ENCODE measurements around the gene PNPT1. TPM values are rescaled to one million over a fixed set of nuclear protein-coding genes. Genes with fewer than 3 reads are reported as not detected.
"Not testable (repeated sequence)": the region's sequence is repeated elsewhere in the genome, so short reads cannot be mapped to it uniquely, and the experiment has no call there.

PNPT1 gene
- 21.9 to 28.3 TPM (median 26.5 TPM) in 3 replicates for total RNA-seq

DNA sequence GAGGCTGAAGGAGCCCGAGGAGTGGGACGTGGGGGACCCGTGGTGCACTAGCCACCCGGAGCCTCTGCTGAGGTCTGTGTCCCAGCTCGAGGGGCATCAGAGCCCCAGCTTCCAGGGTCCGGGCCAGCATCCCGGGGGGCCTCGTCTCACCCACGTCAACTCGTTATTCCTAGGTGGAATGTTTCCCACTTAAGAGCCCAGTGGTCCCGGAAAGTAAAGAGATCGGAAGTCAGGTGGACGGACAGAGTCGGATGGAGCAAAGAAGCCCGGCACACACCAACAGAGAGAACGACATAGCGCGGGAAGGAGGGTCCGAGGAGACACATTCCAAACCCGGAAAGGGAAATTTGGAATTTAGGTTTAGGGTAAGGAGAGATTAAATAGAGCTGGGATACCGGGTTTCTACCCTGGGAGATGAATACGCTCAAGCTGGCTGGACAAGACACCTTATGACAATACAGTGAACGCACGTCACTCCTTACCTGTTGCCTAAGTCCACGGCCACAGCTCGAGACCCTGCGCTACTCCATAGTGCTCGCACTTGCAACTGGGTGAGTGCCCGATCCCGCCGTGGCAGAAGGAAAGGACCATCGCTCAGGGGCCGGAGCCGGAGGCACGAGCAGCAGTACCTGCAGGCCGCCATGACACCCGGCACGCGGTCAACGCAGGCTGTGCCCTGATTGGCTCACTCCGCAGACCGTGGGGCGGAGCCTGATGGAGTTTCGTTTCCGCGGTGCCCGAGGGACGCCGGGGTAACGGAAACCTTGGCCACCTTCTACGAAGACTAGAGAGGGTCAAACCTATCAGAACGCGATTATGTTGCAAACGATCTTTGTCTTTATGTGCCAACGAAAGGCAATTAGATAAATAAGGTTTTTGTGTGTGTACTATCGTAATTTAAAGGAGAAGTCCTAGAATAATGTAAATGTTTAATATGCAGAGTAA is at the start of gene PNPT1:
TSS of gene PNPT1 (minus strand) at position 664 of the 945 bp plus-strand sequence. CDS start at position 643, 21 bp downstream.
- Mint-ChIP-seq H3K4me1 (peaks cover 14% of the 10 kb centered on the region), H3K36me3 (peaks cover 3% of the 10 kb centered on the region), H3K27ac (peak within 1 kb of the TSS; percentile 90), H3K27me3 (ENCODE audit: low read depth) (peaks cover 9% of the 10 kb centered on the region), H3K4me3 (peak within 1 kb of the TSS; percentile 90), H3K9me3 (no peaks in the 10 kb centered on the region)
- DNase-seq (ENCODE audit: low spot score in 2 of 2, unreplicated experiment in 2 of 2) = peak; percentile 76 to 87
- TF ChIP-seq, protein P1, sequence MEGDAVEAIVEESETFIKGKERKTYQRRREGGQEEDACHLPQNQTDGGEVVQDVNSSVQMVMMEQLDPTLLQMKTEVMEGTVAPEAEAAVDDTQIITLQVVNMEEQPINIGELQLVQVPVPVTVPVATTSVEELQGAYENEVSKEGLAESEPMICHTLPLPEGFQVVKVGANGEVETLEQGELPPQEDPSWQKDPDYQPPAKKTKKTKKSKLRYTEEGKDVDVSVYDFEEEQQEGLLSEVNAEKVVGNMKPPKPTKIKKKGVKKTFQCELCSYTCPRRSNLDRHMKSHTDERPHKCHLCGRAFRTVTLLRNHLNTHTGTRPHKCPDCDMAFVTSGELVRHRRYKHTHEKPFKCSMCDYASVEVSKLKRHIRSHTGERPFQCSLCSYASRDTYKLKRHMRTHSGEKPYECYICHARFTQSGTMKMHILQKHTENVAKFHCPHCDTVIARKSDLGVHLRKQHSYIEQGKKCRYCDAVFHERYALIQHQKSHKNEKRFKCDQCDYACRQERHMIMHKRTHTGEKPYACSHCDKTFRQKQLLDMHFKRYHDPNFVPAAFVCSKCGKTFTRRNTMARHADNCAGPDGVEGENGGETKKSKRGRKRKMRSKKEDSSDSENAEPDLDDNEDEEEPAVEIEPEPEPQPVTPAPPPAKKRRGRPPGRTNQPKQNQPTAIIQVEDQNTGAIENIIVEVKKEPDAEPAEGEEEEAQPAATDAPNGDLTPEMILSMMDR (IDR thresholded peaks at IDR 0.05; ENCODE audit: unreplicated experiment) = no peak

DNA sequence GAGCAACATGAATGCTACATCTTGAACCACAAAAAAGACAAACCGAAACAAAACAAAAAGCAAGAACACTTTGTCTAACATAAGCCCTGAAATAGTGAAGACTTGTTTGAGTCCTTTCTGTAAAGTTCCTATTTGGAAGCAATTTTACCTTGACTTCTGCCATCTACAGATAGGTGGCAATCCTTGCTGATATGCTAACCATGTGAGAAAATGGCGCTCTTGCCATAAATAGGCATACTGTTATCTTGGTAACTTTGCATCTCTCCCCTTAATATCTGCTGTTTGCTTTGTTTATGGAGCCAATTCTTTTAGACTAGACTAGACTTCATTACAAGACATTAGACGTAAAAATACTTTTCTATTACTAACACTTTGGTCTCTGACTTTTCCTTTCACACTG is 49.4 kb upstream of the PNPT1 start:
- Mint-ChIP-seq H3K4me3 (no peak overlapping the region), H3K27ac (no peak overlapping the region), H3K4me1 (no peaks in the 10 kb centered on the region), H3K9me3 (no peaks in the 10 kb centered on the region), H3K27me3 (ENCODE audit: low read depth) (no peaks in the 10 kb centered on the region), H3K36me3 (no peaks in the 10 kb centered on the region)
- DNase-seq (ENCODE audit: low spot score in 2 of 2, unreplicated experiment in 2 of 2) = no peak
- TF ChIP-seq, protein P1 (IDR thresholded peaks at IDR 0.05; ENCODE audit: unreplicated experiment) = no peak

DNA sequence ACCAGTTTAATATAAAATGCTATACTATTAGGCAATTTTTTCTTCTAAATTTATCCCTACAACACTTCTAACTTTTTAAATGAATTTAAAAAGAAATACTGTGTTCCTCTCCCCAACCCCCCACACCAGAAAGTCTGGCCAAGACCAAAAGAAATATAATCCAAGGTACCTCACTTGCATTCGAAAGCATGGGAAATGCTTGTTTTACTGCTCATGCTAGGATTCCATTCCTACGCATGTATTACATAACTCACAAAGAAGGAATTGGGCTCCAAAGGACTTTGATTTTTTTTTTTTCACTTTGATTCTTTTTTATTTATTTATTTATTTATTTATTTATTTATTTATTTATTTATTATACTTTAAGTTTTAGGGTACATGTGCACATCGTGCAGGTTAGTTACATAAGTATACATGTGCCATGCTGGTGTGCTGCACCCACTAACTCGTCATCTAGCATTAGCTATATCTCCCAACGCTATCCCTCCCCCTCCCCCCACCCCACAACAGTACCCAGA is 42.4 kb upstream of the PNPT1 start:
- H3K27me3 Mint-ChIP-seq (ENCODE audit: low read depth); H3K4me3 Mint-ChIP-seq; H3K9me3 Mint-ChIP-seq; H3K27ac Mint-ChIP-seq; DNase-seq (ENCODE audit: low spot score in 2 of 2, unreplicated experiment in 2 of 2); H3K36me3 Mint-ChIP-seq; H3K4me1 Mint-ChIP-seq: not testable (repeated sequence)

DNA sequence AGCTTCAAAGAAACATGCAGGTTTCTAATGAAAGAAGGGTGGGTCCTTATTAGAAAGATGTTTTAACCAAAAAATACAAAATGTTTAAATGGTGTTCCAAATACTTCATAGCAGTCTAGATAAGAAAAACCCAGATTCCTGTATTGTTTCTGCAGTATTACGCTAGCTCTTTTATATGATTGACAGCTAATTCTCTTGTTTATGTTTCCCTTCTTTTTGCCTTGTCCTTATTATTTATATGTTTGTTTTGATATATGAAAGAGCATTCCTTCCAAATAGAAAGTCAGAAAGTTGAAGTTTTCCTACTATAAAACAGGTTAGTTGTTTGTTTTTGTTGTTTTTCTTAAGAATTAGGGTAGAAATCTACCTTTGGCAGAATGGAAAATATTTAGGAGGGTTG is 41.1 kb upstream of the PNPT1 start:
- DNase-seq (ENCODE audit: low spot score in 2 of 2, unreplicated experiment in 2 of 2) = no peak

DNA sequence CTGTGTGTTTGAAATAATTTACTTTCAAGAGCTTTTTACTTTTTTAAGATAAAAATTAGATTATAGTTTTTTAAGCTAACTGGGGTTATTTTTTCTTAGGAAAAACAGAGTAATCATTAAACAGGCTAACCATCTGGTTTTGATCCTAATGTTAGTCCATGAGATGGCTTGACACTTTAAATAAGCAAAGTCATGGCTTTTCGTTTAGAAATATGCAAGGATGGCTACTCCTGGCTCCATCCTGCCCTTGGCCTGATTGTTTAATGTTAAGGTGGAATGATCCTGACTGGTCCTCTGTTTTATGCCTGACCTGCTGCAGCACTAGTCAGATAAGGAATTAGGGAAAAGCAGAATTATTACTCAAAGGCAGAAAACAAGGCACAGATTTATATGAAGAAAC is 39.7 kb upstream of the PNPT1 start:
- Mint-ChIP-seq H3K9me3 (no peaks in the 10 kb centered on the region), H3K4me3 (no peak overlapping the region), H3K27me3 (ENCODE audit: low read depth) (no peaks in the 10 kb centered on the region), H3K36me3 (no peaks in the 10 kb centered on the region), H3K4me1 (peaks cover 5% of the 10 kb centered on the region), H3K27ac (no peak overlapping the region)
- no peak for DNase-seq (ENCODE audit: low spot score in 2 of 2, unreplicated experiment in 2 of 2)
- TF ChIP-seq, protein P1 (IDR thresholded peaks at IDR 0.05; ENCODE audit: unreplicated experiment) = no peak

More for the DNA sequence above, 41.1 kb upstream of the PNPT1 start:
- H3K27me3 Mint-ChIP-seq (ENCODE audit: low read depth) = no peaks in the 10 kb centered on the region
- peaks cover 2% of the 10 kb centered on the region for H3K4me1 Mint-ChIP-seq
- no peak overlapping the region for H3K4me3 Mint-ChIP-seq
- TF ChIP-seq, protein P1 (IDR thresholded peaks at IDR 0.05; ENCODE audit: unreplicated experiment) = no peak
- H3K36me3 Mint-ChIP-seq = no peaks in the 10 kb centered on the region
- H3K27ac Mint-ChIP-seq = no peak overlapping the region
- H3K9me3 Mint-ChIP-seq = no peaks in the 10 kb centered on the region

DNA sequence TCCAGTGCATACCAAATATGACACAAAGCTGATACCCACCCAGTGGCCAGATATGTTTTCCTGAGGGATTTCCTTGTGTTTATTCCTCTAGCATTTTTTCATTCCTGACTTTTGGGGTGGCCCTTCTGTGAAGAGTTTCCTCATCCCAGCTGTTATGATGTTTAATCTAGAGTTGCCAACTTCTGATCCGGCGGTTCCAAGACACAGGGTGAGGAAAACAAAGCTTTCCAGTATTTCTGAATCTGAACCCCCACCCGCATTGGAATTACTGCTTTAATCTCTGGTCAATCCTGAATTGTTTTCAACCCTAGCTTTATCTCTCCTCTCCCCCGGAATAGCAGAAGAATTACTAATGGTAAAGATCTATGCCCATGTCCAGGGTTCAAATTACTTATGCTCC is 39.2 kb upstream of the PNPT1 start:
- no peak overlapping the region for H3K4me3 Mint-ChIP-seq
- no peak for DNase-seq (ENCODE audit: low spot score in 2 of 2, unreplicated experiment in 2 of 2)
- H3K27ac Mint-ChIP-seq = no peak overlapping the region
- no peaks in the 10 kb centered on the region for H3K9me3 Mint-ChIP-seq
- no peaks in the 10 kb centered on the region for H3K36me3 Mint-ChIP-seq
- no peaks in the 10 kb centered on the region for H3K27me3 Mint-ChIP-seq (ENCODE audit: low read depth)
- H3K4me1 Mint-ChIP-seq = peaks cover 5% of the 10 kb centered on the region
- TF ChIP-seq, protein P1 (IDR thresholded peaks at IDR 0.05; ENCODE audit: unreplicated experiment) = no peak
